Measurements from ENCODE around the gene SMDT1.
"Not testable (repeated sequence)": the region's sequence is repeated elsewhere in the genome, so short reads cannot be mapped to it uniquely, and the experiment has no call there.

The SMDT1 gene

GRCh38 chr22:42070517-42071422 is 8.7 kb upstream of the SMDT1 start, which contains the start of gene NAGA:
NAGA (minus strand) TSS chr22:42070812; CDS start chr22:42070297, 515 bp downstream.
- DNase-seq (ENCODE audit: low read depth): peak; percentile 88

DNA sequence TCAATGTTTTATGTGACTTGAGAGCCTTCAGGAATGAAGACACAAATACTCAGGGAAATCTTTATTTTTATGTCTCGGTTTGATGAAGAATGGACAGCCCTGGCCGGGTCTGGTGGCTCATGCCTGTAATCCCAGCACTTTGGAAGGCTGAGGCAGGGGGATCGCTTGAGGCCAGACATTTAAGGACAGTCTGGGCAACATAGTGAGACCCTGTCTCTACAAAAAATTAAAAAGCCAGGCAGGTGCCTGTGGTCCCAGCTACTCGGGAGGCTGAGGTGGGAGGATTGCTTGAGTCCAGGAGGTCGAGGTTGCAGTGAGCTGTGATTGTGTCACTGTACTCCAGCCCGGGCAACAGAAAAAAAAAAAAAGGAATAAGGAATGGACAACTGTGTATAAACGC is 8.0 kb upstream of the SMDT1 start:
- not testable (repeated sequence) for DNase-seq (ENCODE audit: low read depth)

DNA sequence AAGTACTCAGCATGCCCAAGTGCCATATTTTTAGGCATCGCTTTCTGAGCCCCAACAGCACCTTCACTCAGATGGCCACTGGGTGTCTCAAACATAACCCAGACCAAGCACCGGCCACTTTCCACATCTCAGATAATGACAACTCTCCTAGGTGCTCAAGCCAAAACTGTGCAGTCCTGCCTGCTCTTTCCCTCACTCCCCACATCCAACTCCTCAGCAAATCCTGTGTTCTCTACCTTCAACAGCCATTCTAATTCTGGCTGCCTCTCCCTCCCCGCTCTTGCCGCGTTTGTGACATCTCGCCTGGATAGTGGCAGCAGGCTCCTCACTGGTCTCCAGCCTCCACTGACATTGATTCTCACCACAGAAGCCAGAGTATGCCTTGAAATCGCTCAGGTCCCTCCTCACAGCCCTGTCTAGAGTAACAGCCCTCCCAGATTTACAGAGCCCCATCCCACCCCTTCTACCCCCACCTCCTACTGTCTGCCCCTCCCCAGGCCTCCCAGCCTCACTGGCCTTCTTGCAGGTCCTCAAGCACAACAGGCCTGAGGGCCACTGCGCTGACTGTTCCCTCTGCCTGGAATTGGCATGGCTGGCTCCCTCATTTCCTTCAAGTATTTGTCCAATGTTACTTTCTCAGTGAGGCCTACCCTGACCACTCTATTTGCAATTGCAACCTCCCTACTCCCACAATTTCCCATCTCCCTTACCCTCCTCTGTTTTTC is 6.7 kb upstream of the SMDT1 start:
- no peak for DNase-seq (ENCODE audit: low read depth)

DNA sequence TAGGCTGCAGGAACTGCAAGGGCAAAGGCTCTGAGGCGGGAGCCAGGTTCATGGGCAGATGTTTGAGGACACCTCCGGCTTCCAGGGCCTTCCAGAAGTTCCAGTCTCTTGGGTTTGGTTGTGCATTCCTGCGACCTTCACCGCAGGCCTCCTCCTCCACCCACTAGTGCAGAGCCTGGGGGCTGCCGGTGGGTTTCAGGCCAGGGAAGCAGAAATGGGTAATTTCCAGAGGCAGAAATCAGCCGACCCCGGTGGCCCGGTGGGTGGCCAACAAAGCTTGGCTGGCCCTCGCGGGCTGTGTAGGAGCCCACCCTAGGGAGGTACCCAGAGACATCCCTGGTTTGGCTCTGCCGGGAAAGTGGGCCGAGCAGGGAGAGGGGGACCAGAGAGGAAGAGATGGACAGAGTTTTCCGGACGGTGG is 5.9 kb upstream of the SMDT1 start:
- DNase-seq (ENCODE audit: low read depth): no peak

DNA sequence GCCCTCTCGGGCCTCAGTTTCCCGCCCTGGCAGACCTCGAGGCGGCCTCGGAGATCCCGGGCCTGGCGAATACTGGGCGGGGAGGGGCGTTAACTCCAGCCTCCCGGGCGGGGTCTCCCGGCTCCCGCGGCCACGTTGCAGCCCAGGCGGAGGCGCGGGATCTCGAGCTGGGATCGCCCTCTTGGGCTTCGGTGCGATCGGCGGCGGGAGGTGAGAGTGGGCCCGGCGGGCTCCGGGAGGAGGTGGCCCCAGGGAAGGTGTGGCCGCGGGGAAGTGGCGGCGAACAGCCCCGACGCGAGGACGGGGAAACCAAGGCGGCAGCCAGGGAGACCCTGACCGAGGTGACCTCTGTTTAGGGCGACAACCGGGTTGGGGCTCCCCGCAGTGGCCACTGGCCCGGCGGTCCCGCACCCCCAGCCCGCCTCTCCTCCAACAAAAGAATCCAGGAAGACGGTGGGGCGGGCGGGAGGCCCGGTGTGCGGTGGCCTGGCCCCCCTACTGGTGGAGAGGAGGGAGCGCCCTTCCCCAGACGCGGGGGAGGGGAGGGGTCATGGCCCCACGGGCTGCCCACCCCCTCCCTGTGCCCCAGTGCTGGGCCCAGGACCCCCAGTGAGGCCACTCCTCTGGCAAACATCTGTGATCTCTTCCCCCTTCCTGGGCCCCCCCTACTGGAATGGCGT is 5.2 kb upstream of the SMDT1 start, which contains the start of gene PHETA2:
TSS of gene PHETA2 (plus strand) at position 117 of the 680 bp plus-strand sequence. CDS start 3,046 bp downstream, outside the sequence.
- DNase-seq (ENCODE audit: low read depth): peak; percentile 30

DNA sequence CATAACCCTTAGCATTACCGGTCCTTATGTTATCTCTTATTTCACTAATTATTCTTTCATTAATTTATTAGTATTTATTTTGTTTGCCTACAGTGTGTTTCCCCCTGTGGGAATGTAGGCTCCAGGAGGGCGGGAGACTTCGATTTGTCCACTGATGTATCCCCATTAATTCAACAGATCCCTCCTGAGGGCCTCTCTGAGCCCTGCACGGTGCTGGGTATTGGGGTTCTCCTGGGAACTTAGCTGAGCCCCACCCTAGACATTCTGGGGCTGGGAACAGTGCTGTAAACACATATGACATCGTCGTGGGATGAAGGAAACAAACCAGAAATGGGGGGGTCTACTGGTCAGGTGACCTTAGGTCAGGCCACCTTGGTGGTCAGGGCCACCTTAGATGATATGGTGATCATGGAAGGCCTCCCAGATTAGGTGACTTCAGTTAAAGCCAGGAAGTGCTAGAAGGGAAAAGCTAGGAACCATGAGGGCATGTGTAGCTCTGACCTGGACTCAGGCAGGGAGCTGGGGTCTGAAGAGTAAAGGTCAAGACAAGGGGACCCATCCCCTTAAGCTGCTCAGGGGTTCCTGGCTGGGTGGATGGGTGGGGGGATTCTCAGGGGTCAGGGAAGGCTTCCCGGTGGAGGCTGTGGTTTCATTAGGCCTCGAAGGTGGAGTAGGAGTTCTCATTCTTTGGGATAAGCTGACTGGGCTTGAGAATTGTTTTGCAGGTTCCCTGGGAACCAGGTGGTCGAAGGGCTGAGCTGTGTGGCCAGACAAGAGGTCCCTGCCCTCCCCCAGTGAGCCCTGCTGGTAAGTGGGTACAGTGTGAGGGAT is 4.4 kb upstream of the SMDT1 start:
- no peak for DNase-seq (ENCODE audit: low read depth)

DNA sequence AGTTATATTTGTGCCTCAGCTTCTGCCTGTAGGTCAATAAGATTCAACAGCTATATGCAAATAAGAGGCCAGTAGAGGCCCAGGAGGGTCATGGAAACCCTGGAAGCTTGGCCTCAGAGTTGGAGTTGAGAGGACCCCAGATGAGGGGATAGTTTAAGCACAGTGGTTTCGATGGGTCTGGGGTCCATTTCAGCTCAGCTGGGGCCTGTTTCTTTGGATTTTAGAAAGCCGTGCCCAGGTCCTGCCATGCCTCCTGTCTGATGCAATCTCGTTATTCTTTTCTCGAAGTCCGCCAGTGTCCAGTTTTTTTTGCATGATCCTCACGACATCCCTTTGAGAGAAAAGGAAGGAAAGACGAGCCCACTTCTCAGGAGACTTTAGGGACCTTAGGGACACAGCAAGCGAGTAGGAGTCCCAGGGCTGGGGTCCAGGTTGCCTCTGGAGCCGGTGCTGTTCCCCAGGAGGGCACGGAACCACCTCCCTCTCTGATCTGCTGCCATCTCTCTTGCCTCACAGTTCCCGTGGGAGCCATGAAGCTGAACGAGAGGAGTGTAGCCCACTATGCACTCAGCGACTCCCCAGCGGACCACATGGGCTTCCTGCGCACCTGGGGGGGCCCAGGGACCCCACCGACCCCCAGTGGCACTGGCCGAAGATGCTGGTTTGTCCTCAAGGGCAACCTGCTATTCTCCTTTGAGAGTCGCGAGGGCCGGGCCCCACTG is 2.6 kb upstream of the SMDT1 start:
- no peak for DNase-seq (ENCODE audit: low read depth)

DNA sequence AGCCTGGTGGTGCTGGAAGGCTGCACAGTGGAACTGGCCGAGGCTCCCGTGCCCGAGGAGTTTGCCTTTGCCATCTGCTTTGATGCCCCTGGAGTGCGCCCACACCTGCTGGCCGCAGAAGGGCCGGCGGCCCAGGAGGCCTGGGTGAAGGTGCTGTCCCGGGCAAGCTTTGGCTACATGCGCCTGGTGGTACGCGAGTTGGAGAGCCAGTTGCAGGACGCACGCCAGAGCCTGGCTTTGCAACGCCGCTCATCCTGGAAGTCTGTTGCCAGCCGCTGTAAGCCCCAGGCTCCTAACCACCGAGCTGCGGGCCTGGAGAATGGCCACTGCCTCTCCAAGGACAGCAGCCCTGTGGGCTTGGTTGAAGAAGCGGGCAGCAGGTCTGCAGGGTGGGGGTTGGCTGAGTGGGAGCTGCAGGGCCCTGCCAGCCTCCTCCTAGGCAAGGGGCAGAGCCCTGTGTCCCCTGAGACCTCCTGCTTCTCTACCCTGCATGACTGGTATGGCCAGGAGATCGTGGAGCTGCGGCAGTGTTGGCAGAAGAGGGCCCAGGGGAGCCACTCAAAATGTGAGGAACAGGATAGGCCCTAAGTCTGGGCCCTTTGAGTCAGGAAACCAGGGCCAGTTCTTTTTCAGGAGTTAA is 1.9 kb upstream of the SMDT1 start:
- DNase-seq (ENCODE audit: low read depth): no peak

GRCh38 chr22:42078469-42079318 is 806 bp upstream of the SMDT1 start:
- no peak for DNase-seq (ENCODE audit: low read depth)

- no peak for DNase-seq (ENCODE audit: low read depth)
Observed at GRCh38 chr22:42080287-42080686, 787 bp downstream of the SMDT1 start.

DNA sequence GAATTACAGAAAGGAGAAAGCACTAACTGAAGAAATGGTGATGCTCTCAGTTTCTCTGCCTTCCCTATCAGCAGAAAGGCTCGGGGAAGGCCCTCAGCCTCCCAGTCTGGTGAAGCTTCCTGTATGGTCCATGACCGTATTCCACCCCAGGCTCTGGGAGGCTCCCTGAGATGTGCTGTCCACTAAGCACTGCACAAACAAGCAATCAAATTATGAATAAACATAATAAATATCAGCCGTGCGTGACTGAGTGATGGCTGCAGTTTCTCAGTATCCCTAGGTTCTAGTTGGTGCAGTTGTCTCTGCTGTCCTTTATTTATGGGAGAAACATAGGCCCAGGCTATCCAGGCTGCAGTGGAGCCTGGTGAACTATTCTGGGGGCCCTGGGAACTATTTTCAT is 3.6 kb downstream of the SMDT1 start:
- DNase-seq (ENCODE audit: low read depth): no peak

DNA sequence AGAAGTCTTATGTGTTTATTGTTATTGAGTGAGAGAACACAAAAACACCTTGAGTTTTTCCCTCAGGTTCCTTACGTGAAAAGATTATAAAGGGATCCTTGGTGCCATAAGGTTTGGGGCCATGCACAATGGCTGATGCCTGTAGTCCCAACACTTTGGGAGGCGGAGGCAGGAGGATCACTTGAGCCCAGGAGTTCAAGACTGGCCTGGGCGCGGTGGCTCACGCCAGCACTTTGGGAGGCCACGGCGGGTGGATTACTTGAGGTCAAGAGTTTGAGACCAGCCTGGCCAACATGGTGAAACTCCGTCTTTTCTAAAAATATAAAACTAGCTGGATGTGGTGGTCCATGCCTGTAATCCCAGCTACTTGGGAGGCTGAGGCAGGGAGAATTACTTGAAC is 5.4 kb downstream of the SMDT1 start:
- no peak for DNase-seq (ENCODE audit: low read depth)

DNA sequence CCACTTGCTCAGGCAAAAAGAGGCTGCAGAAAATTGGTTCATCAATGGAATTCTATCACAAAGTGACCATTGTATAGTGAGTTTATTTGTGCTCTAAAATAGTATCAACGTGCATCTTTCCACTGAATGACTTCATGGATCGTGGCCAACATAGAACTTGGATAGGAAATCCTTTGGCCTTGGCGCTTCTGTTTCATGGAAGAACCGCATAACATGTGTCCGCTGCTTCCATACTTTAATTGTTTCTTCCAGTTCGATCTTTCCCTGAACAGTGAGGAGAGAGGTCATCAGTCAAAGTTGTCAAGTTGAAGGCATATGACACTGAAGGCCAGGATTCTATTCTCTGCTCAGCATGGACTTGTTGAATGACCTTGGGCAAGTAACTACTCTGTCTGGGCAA is 6.6 kb downstream of the SMDT1 start:
- no peak for DNase-seq (ENCODE audit: low read depth)

- DNase-seq (ENCODE audit: low read depth): peak; percentile 98
Observed at GRCh38 chr22:42090596-42091454, 11.3 kb downstream of the SMDT1 start, which contains the start of gene NDUFA6. NDUFA6 (minus strand) TSS chr22:42090772; CDS start chr22:42090744, 28 bp downstream.

DNA sequence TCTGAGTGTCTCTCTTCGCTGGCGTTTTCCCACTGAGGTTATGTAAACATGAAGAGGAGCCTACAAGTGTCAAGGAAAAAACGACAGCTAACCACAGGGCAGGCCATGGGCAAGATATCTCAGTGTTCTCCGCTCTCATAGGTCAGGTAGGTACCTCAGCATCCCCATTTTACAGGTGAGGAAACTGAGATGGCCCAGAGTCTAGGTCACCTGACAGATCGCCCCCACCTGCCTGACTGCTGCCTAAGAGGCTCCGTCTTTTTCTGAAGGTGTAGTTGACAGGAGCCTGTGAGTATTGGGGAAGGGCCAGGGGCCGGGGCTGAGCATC is 11.9 kb downstream of the SMDT1 start:
- no peak for DNase-seq (ENCODE audit: low read depth)

GRCh38 chr22:42101199-42101598 is 21.7 kb downstream of the SMDT1 start:
- no peak for DNase-seq (ENCODE audit: low read depth)

- not testable (repeated sequence) for DNase-seq (ENCODE audit: low read depth)
Observed at GRCh38 chr22:42104332-42104860, 24.9 kb downstream of the SMDT1 start.

DNA sequence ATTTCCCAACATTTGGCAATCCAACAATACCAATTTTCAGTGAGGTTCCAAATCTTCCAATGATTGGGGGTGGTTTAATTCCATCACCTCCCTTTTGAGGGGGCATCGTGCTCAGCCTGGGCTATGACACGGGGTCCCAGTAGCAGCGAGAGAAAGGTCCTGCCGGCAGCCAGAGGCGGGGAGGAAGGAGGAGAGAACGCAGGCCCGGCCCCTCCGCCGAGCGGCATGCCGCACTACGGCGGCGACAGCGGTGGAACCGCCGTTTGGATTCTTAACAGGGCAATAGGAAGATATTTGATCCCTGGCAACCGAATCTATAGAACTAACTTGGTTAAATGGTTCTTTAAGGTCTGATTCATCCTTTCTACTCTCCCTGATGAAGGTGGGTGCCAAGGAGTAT is 29.3 kb downstream of the SMDT1 start:
- no peak for DNase-seq (ENCODE audit: low read depth)
